AG09309 (cell line): Measurements from ENCODE around the gene PRMT3.
"Not testable (repeated sequence)": the region's sequence is repeated elsewhere in the genome, so short reads cannot be mapped to it uniquely, and the experiment has no call there.

Source experiments
- DNase-seq: peaks from one replicate; pipeline ENCODE4 v3.0.0-alpha.2; 2010; ENCODE audit warnings: low read depth
- H3K4me3 ChIP-seq: 2 replicates; pipeline ENCODE4 v1.5.1; 2011; ENCODE audit warnings: mild to moderate bottlenecking, low read depth, low read length, moderate library complexity; ENCODE audit not compliant: control insufficient read depth
- CTCF ChIP-seq: IDR thresholded peaks from 2 replicates; pipeline ENCODE4 v1.5.1; 2011; ENCODE audit warnings: mild to moderate bottlenecking, low read depth, low read length, inconsistent platforms; ENCODE audit not compliant: insufficient read depth, control insufficient read depth; ENCODE audit errors: missing control alignments

PRMT3 gene

GRCh38 chr11:20547411-20547810 lies 159.9 kb downstream of the PRMT3 start:
- no peak for TF ChIP-seq CTCF
- H3K4me3 ChIP-seq, result no peak overlapping the region
- DNase-seq, result no peak

- H3K4me3 ChIP-seq, result no peak overlapping the region
- no peak for TF ChIP-seq CTCF
Measured at GRCh38 chr11:20551096-20551495, 163.6 kb downstream of the PRMT3 start.

GRCh38 chr11:20555783-20556182 lies 168.3 kb downstream of the PRMT3 start:
- TF ChIP-seq CTCF, result no peak
- no peak for DNase-seq

More at GRCh38 chr11:20551096-20551495, 163.6 kb downstream of the PRMT3 start:
- no peak for DNase-seq

DNA sequence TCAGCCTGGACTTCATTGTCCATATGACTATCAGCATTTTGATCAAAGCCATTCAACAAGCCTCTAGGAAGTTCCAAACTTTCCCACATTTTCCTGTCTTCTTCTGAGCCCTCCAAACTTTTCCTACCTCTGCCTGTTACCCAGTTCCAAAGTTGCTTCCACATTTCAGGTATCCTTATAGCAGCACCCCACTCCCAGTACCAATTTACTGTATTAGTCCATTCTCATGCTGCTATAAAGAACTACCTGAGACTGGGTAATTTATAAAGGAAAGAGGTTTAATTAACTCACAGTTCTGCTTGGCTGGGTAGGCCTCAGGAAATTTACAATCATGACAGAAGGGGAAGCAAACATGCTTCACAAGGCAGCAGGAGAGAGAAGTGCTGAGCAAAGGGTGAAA lies 168.9 kb downstream of the PRMT3 start:
- DNase-seq, H3K4me3 ChIP-seq: not testable (repeated sequence)

More at GRCh38 chr11:20555783-20556182, 168.3 kb downstream of the PRMT3 start:
- no peak overlapping the region for H3K4me3 ChIP-seq

DNA sequence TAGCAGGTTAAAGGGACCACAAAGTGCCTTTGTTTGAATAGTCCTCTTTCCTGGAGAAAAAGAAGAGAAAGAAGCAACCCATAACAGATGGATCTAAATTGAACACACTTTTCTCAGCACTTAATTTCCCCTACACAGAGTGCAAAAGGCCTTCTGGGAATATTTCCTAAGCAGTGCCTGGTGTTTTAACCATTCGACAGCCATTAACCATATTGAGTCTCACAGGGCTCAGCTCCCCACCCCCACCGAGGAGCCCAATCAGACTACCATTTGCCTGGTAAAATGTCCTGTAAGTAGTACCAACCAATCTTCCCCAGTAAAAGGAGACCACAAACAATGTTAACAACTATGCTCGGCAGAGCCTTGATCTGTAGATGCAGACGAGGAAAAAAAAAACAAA lies 171.2 kb downstream of the PRMT3 start:
- TF ChIP-seq CTCF, result no peak
- H3K4me3 ChIP-seq, result no peak overlapping the region
- no peak for DNase-seq
